ENCODE data around the gene B2M. TPM values are rescaled to one million over a fixed set of nuclear protein-coding genes. Genes with fewer than 3 reads are reported as not detected.

The B2M gene
- total RNA-seq, 3 donors from 2014 or later (not counting 1 experiment from before 2014, with no cell fraction given) = 7,484 to 8,893 (median 7,665) TPM

DNA sequence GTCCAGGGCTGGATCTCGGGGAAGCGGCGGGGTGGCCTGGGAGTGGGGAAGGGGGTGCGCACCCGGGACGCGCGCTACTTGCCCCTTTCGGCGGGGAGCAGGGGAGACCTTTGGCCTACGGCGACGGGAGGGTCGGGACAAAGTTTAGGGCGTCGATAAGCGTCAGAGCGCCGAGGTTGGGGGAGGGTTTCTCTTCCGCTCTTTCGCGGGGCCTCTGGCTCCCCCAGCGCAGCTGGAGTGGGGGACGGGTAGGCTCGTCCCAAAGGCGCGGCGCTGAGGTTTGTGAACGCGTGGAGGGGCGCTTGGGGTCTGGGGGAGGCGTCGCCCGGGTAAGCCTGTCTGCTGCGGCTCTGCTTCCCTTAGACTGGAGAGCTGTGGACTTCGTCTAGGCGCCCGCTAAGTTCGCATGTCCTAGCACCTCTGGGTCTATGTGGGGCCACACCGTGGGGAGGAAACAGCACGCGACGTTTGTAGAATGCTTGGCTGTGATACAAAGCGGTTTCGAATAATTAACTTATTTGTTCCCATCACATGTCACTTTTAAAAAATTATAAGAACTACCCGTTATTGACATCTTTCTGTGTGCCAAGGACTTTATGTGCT, 527 bp downstream of the B2M start:
- H3K9me3 Mint-ChIP-seq = no peaks in the 10 kb centered on the region
- no peaks in the 10 kb centered on the region for H3K27me3 ChIP-seq (ENCODE audit: control insufficient read depth, insufficient read depth, low read length)
- H3K4me3 Mint-ChIP-seq = peak overlapping the region; percentile 100
- H3K36me3 Mint-ChIP-seq = peaks cover 50% of the 10 kb centered on the region
- peaks cover 80 to 81% of the 10 kb centered on the region in 2 donors for H3K4me1 Mint-ChIP-seq
- WGBS (ENCODE audit: insufficient coverage) = under 1% methylated on average over 46 of the region's 46 CpGs
- peak overlapping the region; percentile 92 to 100 for H3K27ac Mint-ChIP-seq
- H3K36me3 ChIP-seq (ENCODE audit: control insufficient read depth, insufficient read depth, low read length) = peaks cover 53% of the 10 kb centered on the region
- H3K4me3 ChIP-seq (ENCODE audit: low read length) = peak overlapping the region; percentile 99
- DNase-seq (peak; percentile 69 to 75), ATAC-seq (peak; percentile 21 to 35 (median 23))
- TF ChIP-seq, protein P1, sequence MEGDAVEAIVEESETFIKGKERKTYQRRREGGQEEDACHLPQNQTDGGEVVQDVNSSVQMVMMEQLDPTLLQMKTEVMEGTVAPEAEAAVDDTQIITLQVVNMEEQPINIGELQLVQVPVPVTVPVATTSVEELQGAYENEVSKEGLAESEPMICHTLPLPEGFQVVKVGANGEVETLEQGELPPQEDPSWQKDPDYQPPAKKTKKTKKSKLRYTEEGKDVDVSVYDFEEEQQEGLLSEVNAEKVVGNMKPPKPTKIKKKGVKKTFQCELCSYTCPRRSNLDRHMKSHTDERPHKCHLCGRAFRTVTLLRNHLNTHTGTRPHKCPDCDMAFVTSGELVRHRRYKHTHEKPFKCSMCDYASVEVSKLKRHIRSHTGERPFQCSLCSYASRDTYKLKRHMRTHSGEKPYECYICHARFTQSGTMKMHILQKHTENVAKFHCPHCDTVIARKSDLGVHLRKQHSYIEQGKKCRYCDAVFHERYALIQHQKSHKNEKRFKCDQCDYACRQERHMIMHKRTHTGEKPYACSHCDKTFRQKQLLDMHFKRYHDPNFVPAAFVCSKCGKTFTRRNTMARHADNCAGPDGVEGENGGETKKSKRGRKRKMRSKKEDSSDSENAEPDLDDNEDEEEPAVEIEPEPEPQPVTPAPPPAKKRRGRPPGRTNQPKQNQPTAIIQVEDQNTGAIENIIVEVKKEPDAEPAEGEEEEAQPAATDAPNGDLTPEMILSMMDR (IDR thresholded peaks at IDR 0.05) = no peak
- H3K27ac ChIP-seq (ENCODE audit: low read length) = peak overlapping the region; percentile 95
- no peaks in the 10 kb centered on the region for H3K27me3 Mint-ChIP-seq (ENCODE audit: low read depth in 2 of 2)
- intact Hi-C loops (cut with micrococcal nuclease) = loop anchor here (1.0 to 10.0 kb wide), 6 partner anchors 7 to 873 kb away; partner anchors contain the start of genes BLOC1S6 and SPG11
- no peaks in the 10 kb centered on the region for H3K9me3 ChIP-seq (ENCODE audit: control insufficient read depth, insufficient read depth, low read length)
- peaks cover 35% of the 10 kb centered on the region for H3K4me1 ChIP-seq (ENCODE audit: control insufficient read depth, insufficient read depth, low read length)

- Mint-ChIP-seq H3K4me3 (peak overlapping the region; percentile 100), H3K9me3 (no peaks in the 10 kb centered on the region), H3K27ac (peak overlapping the region; percentile 92 to 100), H3K36me3 (peaks cover 56% of the 10 kb centered on the region), H3K4me1 (peaks cover 80 to 87% of the 10 kb centered on the region in 2 donors), H3K27me3 (ENCODE audit: low read depth in 2 of 2) (no peaks in the 10 kb centered on the region)
- H3K9me3 ChIP-seq (ENCODE audit: control insufficient read depth, insufficient read depth, low read length) = no peaks in the 10 kb centered on the region
- intact Hi-C loops (cut with micrococcal nuclease) = loop anchor here (10.0 kb wide), 1 partner anchor 872 kb away; the partner anchor contains the start of gene BLOC1S6
- TF ChIP-seq, protein P1 (IDR thresholded peaks at IDR 0.05) = no peak
- peaks cover 58% of the 10 kb centered on the region for H3K36me3 ChIP-seq (ENCODE audit: control insufficient read depth, insufficient read depth, low read length)
- peak overlapping the region; percentile 99 for H3K4me3 ChIP-seq (ENCODE audit: low read length)
- no peaks in the 10 kb centered on the region for H3K27me3 ChIP-seq (ENCODE audit: control insufficient read depth, insufficient read depth, low read length)
- peak overlapping the region; percentile 95 for H3K27ac ChIP-seq (ENCODE audit: low read length)
- WGBS (ENCODE audit: insufficient coverage) = 0% methylated on average over 24 of the region's 24 CpGs
- ATAC-seq (peak; percentile 13 to 31 (median 17)), DNase-seq (peak; percentile 62 to 90)
- peaks cover 37% of the 10 kb centered on the region for H3K4me1 ChIP-seq (ENCODE audit: control insufficient read depth, insufficient read depth, low read length)
Observed at GRCh38 chr15:44712346-44713005, 1.2 kb downstream of the B2M start.

- H3K4me3 ChIP-seq (ENCODE audit: low read length) = peak overlapping the region; percentile 99
- H3K27ac ChIP-seq (ENCODE audit: low read length) = peak overlapping the region; percentile 95
- no peaks in the 10 kb centered on the region for H3K9me3 Mint-ChIP-seq
- H3K36me3 ChIP-seq (ENCODE audit: control insufficient read depth, insufficient read depth, low read length) = peaks cover 65% of the 10 kb centered on the region
- DNase-seq = peak in 1 of 2 donors; percentile 71
- no peaks in the 10 kb centered on the region for H3K27me3 ChIP-seq (ENCODE audit: control insufficient read depth, insufficient read depth, low read length)
- H3K9me3 ChIP-seq (ENCODE audit: control insufficient read depth, insufficient read depth, low read length) = no peaks in the 10 kb centered on the region
- 0% methylated on average over 1 of the region's 5 CpGs for WGBS (ENCODE audit: insufficient coverage)
- H3K27ac Mint-ChIP-seq = peak overlapping the region; percentile 92 to 100
- H3K4me1 Mint-ChIP-seq = peaks cover 85 to 95% of the 10 kb centered on the region in 2 donors
- H3K36me3 Mint-ChIP-seq = peaks cover 64% of the 10 kb centered on the region
- H3K4me3 Mint-ChIP-seq = peak overlapping the region; percentile 100
- intact Hi-C loops (cut with micrococcal nuclease) = loop anchor here (10.0 kb wide), 1 partner anchor 872 kb away; the partner anchor contains the start of gene BLOC1S6
- TF ChIP-seq, protein P1 (IDR thresholded peaks at IDR 0.05) = peak; percentile 46
- H3K4me1 ChIP-seq (ENCODE audit: control insufficient read depth, insufficient read depth, low read length) = peaks cover 42% of the 10 kb centered on the region
- no peaks in the 10 kb centered on the region for H3K27me3 Mint-ChIP-seq (ENCODE audit: low read depth in 2 of 2)
- ATAC-seq = peak in 1 of 3 donors; percentile 7
Observed at GRCh38 chr15:44713006-44713966, 2.0 kb downstream of the B2M start.
